GM08714 (cell line): Measurements from ENCODE around the gene ECE1.
"Not testable (repeated sequence)": the region's sequence is repeated elsewhere in the genome, so short reads cannot be mapped to it uniquely, and the experiment has no call there.

Source experiments
- H3K4me3 ChIP-seq: fragments of 200-500 bp; sonication (Bioruptor generic); 2 replicates; pipeline ENCODE4 v1.5.1; 2014; ENCODE audit warnings: mild to moderate bottlenecking, low read length, inconsistent platforms
- ZNF274 ChIP-seq: IDR thresholded peaks from 2 replicates; pipeline ENCODE4 v1.6.1; 2012; ENCODE audit warnings: mild to moderate bottlenecking, low read depth, low read length

The ECE1 gene

DNA sequence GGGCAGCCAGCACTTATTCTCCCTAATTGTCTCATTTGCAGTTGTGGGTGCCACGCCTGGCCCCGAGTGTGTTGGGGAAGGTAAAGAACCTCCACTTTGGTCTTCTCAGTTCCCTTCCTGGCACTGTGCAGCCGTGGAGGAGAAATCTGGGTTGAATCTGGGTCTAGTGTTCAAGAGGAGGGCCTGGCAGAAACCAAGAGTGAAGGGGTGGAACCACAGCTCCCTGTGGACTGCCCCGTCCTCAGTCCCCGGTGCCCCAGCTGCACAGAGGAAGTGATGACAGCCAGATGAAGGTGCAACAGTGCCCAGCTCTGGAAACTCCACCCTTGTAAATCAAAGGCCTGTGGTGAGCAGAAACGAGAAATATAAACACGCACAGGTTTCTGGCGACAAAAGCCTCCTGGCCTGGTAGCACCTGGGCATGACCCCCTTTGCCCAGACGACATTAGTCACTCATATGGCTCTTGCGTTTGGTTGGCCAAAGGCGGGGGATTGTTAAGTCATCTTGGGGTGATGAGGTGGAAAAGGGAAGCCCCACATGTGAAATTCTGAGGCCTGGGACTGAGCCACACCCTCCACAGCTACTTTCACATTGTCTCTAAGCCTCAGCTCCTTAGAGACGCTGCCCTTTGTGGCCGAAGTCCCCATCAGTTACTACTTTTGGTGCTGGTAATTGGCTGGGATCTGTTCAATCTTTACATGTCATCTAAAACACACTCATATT is 4.2 kb upstream of the ECE1 start:
- TF ChIP-seq ZNF274 = no peak
- peak overlapping the region; percentile 24; the same call in 1 of the 2 replicates for H3K4me3 ChIP-seq

DNA sequence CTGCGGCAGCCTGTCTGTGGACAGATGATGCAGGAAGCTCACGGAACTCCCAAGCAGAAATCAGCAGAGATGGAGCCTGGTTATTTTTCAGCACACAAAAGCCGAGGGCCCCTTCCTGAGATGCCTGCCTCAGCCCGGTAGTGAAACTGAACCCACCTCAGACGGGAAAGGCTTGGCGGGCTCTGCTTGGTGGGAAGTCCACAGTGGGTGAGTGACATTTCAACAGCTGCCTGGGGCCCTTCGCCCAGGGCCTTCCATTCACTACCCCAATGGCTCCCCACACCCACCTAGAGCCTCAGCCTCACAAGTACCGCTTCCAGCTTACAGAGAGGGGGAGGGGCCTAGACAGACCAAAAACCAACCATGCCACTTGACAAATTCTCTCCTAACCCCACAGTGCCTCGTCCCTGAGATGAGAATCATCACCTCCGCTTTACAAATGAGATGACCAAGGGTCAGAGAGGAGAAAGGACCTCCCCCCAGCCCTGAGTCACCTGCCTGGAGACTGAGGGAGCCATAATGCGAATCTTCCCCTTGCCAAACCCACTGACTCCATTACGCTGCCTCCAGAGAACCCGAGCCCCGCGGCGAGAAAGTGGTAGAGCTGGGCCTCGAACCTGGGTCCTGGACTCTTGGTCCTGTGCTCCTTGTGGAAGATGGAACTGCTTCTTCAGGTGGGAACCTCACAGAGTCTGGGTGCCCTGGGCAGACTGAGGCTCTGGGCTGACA is 3.4 kb upstream of the ECE1 start:
- peak overlapping the region; percentile 24; the same call in 1 of the 2 replicates for H3K4me3 ChIP-seq

DNA sequence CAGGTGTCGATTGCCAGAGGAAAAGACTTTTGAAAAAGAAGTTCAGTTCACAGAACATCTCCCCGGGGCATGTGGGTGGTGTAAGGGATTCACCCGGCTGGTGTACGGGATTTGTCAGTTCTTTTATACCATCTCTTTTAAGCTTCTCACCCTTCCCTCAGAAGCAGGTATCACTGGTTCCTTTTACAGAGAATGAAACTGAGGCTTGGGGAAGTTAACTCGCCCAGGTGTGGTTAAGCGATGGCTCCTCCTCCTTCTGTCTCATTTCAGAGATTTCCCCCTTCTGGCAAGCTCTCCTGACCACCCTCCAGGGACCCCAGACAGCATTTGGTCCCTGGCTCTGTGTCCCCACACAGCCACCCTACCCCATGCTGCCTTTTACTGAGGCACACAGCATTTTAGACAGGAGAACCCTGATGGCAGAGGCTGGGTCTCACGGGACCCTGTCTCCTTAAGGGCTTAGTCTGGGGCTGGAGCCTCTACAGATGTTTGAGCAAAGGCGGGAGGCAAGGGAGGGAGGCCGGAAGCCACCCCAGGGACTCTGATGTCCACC is 2.8 kb upstream of the ECE1 start:
- peak overlapping the region; percentile 24; the same call in 1 of the 2 replicates for H3K4me3 ChIP-seq
- TF ChIP-seq ZNF274 = no peak

More for the DNA sequence above, 3.4 kb upstream of the ECE1 start:
- no peak for TF ChIP-seq ZNF274

DNA sequence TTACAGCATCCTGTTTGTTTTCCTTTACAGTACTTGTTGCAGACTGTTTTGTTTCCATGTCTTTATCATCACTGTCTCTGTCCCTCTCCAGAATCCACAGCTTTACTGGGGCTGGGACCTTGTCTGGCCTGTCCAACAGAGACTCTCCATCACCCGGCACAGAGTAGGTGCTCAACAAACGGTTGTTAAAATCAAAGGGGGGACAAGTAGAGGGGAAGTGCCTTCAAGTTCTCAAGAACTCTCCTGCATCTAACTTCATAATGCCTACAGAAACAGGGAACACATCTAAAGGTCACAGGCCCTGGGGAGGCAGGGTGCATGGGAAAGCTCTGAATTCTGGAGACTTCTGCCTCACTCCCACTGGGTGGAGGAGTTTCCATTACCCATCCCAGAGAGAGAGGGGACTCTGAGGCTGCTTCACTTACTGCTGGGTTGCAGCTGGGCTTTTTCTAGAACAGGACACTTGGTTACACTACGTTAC is 2.3 kb upstream of the ECE1 start:
- TF ChIP-seq ZNF274 = no peak
- H3K4me3 ChIP-seq = peak overlapping the region; percentile 6; the same call in 1 of the 2 replicates

DNA sequence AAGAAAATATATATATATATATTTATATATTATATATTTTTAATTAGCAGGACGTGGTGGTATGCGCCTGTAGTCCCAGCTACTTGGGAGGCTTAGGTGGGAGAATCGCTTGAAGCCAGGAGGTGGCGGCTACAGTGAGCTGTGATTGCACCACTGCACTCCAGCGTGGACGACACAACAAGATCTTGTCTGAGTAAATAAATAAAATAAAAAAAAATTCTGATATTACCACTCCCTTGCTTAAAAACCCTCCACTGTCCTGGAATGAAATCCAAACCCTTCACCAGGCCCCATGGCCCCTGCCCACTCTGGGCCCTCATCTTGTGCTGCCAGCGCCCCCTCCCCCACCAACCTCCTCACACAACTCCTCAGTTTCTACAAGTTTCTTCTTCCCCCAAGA is 1.7 kb upstream of the ECE1 start:
- no peak overlapping the region for H3K4me3 ChIP-seq
- no peak for TF ChIP-seq ZNF274

DNA sequence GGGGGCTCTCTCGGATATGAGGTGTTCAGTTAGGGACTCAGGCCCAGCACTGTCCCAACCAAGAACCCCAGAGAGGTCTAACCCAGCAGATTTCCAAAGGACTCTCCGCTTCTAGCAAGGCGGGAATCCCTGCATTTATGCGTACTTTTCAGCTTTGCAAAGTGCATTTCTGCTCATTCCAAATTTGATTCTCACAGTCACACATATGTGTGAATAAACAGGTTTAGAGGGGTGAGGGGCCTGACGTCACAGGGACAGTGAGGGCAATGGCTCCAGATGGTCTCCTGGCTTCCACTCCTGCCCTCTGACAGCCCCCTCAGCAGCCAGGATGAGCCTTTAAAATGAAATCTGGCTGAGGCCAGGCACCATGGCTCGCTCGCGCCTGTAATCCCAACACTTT is 921 bp upstream of the ECE1 start:
- no peak for TF ChIP-seq ZNF274

DNA sequence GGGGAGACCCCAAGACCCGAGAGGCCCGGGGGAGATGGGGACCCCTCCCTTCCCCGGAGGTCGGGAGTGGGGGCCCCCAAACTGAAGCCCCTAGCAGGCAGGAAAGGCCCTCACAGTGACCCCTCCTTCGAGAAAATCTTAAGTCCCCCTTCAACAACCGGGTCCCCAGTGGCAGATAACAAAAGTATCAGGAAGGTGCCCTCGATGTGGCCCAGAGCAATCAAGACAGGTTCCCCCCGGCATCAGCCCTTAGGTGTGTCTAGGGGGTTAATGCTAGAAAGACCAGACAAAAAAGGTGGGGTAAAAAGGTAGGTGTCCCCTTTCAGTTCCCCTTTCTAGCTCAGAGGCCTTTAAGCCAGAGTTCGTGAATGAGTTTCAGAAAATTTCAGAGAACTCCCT is 282 bp upstream of the ECE1 start:
- no peak for TF ChIP-seq ZNF274
- peak overlapping the region; percentile 49; the same call in 1 of the 2 replicates for H3K4me3 ChIP-seq

More for the DNA sequence above, 921 bp upstream of the ECE1 start:
- no peak overlapping the region for H3K4me3 ChIP-seq

DNA sequence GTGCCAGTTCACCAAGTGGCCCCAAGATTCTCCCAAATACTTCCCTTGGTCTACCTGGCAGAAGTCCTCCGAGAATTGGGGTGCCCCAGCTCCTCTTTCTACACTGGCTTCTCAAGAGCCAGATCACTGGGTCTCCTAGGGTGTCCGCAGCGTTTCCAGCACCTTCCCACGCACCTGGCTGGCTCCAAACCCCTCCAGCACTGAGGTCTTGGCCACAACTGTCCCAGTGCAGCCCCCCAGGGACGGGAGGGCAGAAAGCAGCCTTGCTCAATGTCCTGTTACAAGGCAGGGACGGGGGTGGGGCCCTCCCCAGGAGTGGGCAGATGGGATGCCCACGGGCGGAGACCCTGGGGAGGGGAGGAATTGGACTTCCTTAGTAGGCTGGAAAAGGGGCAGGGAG is 1.1 kb downstream of the ECE1 start:
- TF ChIP-seq ZNF274 = no peak
- H3K4me3 ChIP-seq = peak overlapping the region; percentile 49; the same call in 1 of the 2 replicates

DNA sequence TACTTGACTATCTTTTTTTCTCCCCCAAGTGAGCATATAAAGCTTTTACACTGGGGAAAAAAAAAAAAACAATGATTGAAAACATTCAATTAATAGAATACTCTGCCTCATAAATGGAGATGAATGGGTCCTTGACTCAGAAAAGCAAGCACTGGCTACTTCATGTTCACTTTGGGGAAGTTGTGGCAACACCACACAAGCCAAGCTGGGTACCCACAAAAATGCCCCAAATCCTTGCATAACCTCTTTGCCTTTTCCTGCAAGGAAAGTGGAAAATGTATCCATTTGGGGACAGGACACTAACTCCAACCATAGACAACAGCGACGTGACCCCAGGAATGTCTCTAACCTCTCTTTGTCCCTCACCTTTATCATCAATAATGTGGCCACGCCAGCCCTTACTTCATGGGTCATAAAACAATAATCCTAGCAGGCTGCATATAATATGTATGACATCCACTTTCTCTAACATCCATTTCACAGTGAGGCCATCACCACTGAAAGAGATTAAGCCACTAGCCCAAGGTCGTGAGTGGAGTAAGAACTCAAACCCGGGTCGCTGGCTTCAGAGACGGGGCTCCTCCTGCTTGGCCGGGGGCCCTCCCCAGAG is 2.3 kb downstream of the ECE1 start:
- no peak overlapping the region for H3K4me3 ChIP-seq
- TF ChIP-seq ZNF274 = no peak

DNA sequence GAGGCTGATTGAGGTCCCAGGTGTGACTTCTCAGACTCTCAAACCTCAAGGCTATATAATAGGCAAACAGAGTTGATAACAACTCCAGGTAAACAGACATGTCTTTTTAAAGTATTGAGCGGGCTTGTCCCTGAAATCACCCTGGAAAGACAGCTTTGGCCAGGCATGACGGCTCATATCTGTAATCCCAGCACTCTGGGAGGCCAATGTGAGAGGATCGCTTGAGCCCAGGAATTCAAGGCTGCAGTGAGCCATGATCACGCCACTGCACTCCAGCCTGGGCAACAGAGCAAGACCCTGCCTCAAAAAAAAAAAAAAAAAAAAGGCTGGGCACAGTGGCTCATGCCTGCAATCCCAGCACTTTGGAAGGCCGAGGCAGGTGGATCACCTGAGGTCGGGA is 4.9 kb downstream of the ECE1 start:
- H3K4me3 ChIP-seq = not testable (repeated sequence)

DNA sequence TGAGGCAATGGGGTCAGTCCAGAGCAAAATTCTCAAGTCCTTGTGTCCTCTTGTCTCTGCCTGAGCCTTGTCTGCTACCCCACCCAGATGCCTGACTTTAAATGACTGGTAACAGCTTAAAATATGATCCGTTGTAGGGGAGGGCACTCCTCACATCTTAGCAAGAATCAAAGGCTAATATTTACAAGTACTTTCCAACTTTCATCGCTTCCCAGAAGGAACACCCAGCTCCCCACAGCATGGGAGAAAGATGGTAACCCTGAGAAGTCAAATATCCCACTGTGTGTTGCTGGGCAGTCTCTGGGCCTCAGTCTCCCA is 5.2 kb downstream of the ECE1 start:
- no peak for TF ChIP-seq ZNF274
- no peak overlapping the region for H3K4me3 ChIP-seq

DNA sequence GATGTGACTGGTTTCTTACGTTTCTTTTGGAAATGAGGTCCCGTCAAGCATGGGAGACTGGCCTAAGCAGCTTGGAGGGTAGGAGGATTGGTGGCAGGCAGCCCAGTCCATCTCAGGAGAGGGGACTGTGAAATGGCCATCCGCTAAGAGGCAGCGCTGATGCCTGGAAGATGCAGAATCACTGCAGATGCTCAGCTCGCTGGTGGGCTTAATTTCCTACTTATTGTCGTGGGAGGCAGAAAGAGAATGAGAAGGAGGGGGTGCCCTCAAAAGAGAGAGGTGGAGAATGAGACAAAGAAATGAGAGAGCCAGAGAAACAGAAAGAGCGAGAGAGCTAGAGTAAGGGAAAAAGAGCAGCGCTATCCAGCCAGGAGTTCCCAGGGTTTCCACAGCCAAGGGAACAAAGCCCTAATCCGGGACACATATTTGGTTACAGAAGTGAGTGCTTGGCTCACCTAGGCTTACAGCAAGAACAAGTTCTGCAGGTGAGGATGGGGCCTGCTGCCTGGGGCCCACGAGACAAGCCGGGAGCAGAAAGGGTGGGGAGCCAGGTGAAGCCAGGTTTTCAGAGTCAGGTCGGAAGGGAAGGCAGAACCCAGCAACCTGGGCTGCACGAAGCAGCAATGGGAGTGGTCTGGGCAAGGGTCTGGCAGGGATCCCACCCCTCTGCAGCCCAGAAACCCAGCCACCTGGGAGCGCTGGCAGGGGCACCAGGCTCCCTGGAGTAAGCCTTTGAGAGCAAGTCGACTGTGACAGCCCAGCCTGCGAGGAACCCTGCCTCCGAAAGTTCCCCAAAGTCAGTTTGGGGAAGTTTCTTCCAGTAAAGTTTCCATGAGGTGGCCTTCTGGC is 5.8 kb downstream of the ECE1 start:
- TF ChIP-seq ZNF274 = no peak
- no peak overlapping the region for H3K4me3 ChIP-seq

DNA sequence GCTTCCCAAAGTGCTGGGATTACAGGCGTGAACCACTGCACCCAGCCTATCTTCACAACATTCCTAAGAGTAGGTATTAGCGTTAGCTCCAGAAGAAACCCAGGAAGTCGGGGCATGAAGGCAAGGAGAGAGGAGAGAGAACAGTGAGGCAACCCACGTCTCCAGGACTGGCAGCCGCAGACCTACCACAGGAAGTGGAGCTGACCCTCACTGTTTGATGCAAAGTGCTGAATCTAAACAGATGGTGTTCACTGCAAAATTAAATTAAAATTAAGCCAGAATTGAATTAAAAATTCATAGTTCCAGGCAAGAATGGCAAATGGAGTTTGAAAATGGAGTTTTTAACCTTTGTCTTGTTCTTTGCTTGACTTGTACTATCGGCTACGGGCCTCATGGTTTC is 6.7 kb downstream of the ECE1 start:
- no peak for TF ChIP-seq ZNF274

DNA sequence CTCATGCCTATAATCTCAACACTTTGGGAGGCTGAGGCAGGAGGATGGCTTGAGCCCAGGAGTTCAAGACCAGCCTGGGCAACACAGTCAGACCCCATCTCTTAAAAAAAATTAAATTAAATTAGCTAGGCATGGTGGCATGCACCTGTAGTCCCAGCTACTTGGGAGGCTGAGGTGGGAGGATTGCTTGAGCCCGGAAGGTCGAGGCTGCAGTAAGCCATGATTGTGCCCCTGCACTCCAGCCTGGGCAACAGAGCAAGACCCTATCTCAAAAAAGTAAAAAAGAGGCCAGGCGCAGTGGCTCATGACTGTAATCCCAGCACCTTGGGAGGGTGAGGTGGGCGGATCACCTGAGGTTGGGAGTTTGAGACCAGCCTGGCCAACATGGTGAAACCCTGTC is 8.2 kb downstream of the ECE1 start:
- not testable (repeated sequence) for H3K4me3 ChIP-seq

More for the DNA sequence above, 6.7 kb downstream of the ECE1 start:
- no peak overlapping the region for H3K4me3 ChIP-seq

DNA sequence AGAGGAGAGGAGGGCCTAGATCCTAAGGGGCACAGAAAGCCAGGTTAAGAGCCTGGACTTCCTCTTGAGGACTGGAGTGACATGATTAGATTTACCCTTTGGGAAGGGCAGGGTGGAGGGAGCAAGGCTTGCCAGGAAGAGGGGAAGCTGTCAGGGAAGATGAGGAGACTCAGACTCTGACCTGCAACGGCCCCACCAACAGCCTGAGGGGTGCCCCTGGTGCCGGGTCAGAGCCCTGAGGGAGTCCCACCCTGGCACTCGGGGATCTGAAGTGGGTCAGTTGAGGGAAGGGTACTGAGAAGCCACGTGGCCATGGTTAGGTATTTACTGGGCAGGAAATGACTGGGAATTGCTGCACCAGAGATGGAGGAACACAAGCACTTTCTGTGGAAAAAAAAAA is 9.8 kb downstream of the ECE1 start:
- no peak for TF ChIP-seq ZNF274
- no peak overlapping the region for H3K4me3 ChIP-seq
